ENCODE results near the gene NPY5R. TPM values are rescaled to one million over a fixed set of nuclear protein-coding genes. Genes with fewer than 3 reads are reported as not detected.

Gene NPY5R
- polyA plus RNA-seq (ENCODE audit: insufficient read length), result not detected

DNA sequence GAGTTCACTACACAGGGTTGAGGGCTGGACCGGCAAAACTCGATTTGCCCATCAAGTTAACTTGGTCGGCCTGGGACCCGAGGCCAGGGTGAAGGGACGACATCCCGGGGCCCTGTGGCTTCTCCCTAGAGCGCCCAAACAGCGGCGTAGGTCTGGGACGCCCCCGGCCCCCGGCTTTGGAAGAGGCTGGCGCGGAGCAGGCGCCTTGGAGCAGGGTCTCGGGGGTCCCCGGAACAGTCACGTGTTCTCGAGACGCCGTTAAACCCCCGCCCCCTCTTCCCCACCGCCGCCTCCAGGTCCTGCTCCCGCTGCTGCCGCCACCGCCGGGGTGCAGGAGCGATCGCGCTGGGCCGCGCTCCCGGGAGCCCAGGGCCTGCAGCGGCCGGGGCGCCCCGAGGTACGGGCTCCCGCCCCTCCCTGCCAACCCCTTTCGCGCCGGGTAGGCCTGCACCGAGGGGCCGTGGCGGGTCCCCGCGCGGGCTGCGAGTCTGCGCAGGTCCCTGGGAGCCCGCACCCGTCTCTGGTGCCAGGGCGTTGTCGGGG is at the start of gene NPY5R:
TSS of gene NPY5R (plus strand) at position 289 of the 543 bp plus-strand sequence. CDS start 6,382 bp downstream, outside the sequence.
- no peak for DNase-seq

DNA sequence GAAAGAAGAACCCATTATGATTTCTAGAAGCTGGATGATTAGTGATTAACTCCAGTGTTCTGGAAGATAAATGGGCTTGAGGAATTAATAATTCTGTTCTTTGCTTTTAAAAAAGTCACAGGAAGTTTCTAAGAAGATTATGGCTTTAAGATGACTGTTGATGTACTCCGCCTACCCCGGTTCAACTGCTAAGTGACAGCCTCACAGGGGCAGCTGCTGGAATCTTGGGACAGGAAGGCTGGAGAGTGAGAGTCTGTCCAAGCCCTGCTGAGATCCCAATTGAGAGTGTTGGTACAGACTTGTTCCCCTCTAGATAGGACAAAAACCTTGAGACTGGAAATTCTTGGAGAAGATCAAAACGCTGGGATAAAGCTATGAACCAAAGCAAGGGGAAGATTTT is 48.6 kb upstream of the NPY5R start:
- DNase-seq, result no peak

DNA sequence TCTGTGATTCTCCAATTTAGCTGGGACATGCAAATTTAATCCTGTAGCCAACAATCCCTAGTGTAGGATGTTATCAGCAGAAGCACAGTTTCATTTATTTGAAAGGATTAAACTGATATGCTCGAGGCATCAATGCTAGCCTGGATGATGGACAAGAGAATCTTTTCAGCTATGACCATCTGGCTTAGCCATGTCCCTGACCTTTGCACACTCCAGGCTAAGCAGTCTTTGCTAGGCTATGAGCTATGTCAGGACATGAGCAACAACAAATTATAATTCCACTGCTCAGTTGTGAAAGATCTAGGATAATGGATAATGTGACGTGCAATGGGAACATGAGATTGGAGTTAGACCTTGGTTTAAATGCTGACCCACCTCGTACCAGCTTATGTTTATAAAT is 43.2 kb upstream of the NPY5R start:
- DNase-seq, result no peak

DNA sequence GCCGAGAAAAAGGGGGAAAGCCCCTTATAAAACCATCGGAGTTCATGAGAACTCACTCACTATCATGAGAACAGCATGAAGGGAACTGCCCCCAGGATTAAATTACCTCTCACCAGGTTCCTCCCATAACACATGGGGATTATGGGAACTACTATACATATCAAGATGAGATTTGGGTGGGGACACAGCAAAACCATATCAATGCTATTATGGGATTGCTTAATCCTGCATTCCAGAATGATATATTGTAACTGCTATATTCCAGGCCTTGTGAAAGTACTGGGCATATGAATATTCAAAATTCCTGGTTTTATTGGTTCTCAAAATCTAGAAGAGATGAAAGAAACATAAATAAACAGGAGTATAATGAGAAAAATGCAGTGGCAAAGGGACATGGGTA is 40.6 kb upstream of the NPY5R start:
- no peak for DNase-seq

DNA sequence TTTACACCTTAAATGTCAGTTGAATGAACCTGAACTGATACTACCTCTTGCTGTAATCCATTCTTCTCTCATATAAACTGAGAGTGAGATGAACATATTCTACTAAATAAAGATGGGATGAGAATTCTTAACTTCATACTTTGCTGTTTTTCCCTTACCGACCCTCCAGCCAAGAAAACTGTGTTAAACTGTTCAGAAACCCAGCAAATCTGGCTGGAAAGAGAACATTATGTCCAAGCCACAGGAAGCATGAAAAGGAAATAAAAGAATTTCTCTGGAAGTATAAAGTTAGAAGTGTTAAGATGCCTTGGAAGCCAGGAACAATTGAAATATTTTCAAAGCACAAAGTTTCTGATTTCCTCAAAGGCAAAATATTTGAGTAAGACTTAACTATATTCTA is 34.2 kb upstream of the NPY5R start:
- DNase-seq, result peak; percentile 13

DNA sequence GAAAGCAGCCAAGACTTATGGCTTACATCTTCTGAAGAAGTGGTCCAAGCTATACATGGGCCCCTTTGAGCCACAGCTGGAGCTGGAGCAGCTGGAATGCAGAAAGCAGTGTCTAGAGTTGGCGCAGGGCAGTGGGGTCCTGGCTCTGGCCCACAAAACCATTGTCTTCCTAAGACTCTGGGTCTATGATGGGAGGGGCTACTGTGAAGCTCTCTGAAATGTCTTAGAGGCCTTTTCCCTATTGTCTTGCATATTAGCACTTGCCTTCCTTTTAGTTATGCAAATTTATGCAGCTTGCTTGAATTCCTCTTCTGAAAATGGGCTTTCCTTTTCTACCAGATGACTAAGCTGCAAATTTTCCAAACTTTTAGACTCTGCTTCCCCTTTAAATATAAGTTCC is 26.6 kb upstream of the NPY5R start:
- DNase-seq, result no peak

DNA sequence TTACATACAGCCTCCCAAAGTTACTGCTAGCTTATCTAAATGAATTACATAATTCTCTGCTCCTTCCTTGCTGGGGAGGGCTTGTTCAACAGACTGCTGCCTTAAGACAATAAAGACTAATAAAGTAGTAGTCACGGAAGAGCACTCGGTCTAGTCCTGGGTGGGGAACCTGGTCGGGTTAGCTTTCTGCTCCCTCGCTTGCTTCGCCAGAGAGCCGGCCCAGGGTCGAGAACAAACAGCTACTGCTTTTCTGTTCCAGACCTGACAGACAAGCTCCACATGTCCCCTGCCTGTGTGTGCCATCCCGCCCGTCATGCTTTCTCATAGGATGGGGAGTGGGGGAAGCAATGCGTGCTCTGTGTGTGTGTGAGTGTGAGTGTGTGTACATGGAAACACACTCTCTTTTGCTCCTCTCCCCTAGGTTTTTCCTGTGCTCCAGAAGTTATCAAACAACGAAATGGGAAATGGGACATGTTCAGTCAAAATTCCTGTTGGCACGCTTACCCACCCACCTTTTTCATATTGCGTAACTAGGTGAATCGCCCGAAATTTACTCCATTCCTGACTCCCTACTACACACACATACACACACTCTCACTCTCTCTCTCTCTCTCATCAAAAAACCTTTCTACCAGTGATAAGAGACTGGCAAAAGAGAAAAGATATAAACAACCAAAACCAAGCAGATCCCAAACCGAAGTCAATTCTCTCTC is 12.6 kb upstream of the NPY5R start:
- DNase-seq, result no peak

DNA sequence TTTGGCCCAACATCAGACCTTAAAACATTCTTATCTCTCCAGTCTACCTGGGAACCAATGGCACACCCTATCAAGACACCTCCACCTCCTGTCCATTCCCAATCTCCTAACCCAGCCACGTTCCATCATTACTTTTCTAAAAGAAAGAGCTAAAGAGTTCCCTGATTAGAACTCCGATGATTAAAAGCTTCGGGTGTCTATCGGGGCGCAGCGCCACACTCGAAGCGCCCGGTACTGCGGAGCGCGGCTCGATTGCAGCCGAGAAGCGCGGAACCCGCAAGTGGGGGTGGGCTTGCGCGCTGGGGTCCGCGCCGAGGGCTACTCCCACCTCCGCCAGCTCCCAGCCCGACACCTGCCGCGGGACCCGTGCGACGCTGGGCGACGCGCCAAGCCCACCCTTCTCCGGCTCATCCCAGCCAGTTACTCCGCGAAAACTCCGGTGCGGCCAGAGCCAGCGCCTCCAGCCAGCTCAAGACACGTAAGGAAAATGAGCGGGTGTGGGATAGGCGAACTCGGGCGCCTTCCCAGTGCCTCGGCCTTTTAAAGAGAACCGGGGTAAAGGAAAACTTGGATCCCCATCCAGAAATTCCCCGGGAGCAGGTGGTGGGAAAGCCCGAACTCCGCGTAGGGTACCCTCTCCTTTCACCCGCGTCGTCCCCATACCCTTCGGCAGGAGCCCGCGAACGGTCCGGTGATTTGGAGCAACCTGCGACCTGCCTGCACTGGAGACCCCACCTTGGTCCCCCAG is 11.9 kb upstream of the NPY5R start:
- no peak for DNase-seq

DNA sequence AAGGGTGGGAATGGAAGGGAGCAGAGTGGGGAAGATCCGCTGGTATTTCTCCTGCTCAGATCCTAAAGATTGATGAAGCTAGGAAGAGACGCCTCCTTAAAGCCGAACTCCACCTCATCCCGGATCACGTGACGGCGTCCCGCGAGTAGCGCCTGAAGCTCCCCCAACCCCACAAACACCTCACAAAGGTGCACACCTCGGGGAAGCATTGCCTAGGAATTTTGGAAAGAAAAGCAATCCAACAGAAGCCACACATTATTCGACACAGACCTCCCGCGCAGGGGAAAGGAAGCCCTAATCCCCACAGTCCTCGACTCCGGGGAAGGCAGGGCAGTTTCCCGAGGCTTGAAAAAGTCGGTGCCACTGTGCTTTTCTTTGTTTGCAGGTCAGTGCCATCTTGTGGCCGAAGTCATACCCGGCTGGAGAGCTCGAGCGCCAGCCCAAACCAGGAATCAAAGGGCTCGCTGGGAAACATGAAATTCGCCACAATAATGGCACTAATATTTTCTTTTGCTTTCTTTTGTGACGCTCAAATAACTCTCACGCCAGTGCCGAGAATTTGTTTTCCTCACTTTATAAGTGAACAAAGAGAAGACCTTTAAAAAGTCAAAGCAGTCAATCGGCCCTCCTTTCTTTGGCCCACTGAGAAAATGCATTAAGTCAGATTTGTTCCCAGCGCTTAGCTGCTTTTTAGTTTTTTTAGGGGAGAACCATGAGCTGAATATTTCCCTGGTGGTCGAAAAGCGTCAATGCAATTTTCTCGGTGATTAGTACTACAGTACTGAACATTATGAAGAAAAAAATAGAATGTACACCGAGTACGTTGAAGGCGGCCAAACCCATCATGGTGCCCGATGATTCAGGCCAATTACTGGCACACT is 10.9 kb upstream of the NPY5R start, which contains the start of gene NPY1R:
TSS of gene NPY1R (minus strand) at position 71 of the 881 bp plus-strand sequence. CDS start 6,042 bp downstream, outside the sequence.
- DNase-seq, result peak; percentile 80

DNA sequence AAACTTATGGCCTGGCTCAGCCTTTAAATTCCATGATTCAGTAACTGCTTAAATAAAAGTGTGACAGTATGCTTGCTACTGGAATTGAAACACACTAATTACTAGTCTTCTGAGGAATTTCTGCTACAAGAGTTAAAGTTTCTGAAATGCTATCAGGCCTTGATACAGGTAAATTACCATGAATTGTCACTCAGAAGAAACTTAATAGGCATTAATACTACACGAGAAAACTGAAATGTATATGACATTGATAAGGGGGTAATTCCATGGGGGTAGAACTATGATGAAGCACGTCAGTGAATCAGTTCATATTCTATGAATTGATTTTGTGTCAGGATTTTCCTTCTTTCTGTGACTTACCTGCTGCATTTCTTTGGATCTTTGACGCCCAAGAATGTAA is 8.3 kb upstream of the NPY5R start:
- no peak for DNase-seq

DNA sequence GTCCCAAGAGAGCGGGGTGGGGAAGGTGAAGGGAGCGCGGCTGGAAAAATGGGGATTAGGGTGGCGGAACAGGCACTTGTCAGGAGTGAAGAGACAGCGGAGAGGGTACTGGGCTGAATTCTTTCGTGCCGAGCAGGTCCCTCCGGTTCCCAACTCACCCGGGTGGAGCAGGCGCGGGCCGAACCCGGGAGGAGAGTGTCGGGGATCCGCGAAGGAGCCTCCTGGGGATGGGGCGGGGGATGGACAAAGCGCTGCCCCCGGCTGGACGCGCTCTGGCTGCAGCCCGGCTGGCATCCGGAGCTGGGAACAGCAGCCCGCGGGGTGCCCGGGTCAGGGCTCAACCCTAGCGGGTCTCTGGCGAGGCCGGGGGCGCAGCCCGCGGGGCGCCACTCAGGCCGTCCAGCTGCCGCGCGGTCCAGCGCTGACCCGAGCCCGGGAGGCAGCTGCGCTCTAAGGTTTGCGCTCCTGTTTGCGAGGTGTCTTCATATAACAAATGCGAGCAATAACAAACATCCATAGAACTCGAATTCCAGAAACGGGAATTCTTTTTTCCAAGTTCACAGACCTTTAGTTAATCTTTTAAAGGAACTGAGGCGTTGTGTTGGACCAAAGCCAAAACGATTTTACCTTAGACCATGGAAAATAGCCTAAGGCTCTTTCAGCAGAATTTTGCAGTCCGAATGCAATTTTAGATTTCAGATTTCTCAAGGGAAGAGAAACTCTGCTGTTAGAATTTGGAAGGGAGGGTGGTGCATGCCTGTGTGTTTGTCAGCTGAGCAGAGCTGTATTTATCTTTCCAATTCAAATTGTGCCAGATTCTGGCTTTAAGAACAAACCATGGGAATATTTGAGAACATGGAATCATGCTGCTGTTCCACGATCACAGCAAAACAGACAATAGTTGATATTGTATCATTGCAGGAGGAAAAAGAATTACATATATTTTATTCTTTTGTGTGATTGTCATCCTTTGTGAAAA is 744 bp downstream of the NPY5R start:
- DNase-seq, result no peak

DNA sequence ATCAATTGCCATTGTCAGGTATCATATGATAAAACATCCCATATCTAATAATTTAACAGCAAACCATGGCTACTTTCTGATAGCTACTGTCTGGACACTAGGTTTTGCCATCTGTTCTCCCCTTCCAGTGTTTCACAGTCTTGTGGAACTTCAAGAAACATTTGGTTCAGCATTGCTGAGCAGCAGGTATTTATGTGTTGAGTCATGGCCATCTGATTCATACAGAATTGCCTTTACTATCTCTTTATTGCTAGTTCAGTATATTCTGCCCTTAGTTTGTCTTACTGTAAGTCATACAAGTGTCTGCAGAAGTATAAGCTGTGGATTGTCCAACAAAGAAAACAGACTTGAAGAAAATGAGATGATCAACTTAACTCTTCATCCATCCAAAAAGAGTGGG is 7.0 kb downstream of the NPY5R start:
- no peak for DNase-seq

DNA sequence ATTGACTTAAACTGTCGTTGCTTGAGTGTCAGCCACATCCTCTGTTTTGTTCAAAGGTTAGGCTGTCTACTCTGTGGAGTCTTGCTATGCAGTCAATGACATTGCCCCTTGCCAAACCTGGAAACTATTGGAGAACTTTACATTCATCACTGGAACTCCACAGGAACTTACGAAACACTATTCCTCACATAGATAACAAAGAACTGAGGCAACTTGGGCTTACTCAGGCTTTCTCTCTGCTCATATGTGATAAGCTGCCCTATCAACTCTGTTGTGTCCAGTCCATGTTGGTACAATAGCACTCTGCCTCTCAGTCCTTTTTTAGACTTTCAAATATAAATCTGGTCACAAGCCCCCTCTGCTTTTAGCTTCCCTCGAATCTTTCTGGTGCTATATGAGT is 9.4 kb downstream of the NPY5R start:
- no peak for DNase-seq

DNA sequence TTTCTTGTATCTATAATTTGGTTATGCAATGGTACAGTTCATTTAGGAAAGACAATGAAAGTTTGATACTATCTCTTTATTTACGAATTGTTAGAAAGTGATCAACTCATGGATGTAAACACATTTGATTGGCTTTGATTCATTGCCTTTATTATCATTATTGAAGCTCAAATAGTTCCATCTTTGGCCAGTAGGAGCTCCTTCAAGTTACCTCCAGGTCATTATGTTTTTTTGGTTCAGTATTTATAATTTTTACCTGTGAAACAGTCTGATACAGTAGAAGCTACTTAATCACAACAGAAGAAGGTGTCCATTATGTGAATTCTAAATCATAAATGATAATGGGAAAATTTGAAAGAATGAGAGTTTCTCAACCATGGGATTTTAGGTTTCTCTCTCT is 12.4 kb downstream of the NPY5R start:
- no peak for DNase-seq

DNA sequence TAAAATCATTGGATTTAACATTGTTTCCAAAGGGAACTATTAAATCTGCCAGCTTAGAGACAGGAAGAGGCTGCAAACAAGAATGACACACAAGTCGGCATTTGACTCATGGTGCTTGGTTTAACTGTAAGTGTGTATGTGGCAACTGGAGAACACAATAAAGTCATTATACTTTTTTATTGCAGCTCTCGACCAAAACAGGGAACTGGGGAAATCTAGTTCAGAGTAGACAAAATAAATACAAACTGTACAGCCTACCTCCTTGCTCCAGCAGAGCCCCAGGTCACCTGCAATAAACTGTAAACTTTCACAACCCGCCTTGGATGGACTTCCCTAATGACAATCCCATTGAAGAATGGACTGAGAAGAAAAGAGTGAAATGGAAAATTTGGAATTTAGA is 24.0 kb downstream of the NPY5R start:
- DNase-seq, result no peak

DNA sequence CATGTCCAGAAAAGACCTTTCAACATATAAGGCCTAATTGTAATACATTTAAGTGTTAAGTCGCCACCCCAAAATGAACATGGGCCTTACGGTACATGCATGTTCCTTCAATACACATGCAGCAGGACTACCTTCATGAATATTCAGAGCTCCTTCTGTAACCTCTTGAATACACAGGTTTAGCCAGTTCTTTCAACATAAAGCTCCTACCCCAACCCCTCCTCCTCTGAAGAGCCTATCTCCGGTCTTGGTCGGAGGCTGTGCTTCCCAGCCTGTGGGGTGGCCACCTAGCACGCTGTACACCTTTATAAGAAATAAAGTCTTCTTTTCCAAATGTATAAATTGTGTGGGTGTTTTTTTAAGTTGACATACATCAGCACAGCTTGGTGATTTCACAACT is 28.3 kb downstream of the NPY5R start:
- DNase-seq, result no peak

DNA sequence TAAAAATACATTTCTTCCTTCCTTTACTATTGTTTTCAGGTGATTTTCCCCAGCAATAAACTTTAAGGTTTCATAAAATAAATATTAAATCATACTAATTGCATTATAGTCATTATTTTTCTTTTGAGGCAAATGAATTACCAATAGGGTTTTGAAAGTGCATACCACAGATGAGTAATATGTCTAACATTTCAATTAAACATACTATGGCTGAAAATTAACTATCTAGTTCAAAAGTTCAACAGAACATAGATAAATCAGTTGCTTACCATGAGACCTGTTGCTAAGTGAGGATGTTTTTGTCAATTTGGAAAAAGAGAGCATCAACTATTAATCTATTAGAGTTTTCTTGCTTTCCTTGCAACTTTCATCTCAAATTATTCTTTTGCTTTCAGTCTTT is 35.0 kb downstream of the NPY5R start:
- DNase-seq, result no peak

DNA sequence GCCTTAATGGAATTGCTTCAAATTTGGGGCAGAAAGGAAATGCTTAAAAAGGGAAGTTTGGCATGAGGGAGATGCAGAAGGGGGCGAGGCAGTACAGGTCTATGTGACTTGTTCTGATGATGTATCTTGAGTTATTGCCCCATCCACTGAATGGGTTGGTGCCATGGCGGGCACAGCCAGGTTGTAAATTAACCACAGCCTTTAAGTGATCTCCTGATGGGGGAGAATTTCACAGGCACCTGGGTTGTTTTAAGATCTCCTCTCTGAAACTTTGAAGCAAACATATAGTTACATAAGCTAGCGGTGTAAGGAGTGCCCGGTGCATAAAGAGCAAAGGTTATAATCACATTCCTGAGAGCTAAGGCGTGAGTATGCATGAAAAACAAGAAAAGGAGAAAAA is 37.0 kb downstream of the NPY5R start:
- no peak for DNase-seq

DNA sequence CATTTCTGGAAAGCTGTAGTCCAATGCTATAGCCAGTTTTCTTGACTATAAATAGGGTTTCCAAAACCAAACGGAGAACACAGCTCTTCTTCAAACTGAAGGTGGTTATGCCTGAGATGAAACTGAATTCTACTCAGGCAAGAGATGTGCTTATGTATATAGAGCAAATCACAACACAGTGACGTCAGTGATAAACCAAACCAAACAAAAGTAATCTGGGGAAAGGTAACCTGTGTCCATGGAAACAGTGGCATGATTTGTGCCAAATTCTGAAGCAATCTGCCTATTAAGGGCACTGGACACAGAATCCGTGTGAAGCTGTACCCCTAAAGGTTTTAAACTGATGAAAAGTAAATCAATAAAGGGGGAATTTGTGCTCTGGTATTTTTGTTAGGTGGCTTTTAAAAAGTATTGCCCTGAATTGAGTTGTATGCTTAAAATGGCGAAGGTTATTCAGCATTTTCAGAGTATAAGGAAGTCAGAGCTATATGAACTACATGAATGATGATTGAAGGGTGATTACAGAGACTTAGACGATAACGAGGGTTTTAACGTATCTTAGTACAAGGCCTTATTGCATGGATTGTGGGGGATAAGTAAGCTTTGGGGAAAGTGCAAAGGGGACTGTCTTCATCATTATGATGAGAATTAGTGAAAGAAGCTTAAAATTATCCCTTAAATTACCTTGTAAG is 38.6 kb downstream of the NPY5R start:
- no peak for DNase-seq

DNA sequence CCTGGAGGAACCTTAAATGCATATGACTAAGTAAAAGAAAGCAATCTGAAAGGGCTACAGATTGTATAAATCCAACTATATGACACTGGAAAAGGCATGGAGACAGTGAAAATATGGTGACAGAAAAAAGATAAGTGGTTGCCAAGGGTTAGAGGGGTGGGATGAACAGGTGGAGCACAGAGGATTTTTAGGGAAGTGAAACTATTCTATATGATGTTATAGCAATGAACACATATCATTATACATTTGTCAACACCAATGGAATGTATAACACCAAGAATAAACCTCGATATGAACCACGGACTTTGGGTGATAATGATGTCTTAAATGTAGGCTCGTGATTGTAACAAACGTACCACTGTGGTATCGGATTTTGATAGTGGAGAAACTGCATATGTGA is 40.7 kb downstream of the NPY5R start:
- no peak for DNase-seq

DNA sequence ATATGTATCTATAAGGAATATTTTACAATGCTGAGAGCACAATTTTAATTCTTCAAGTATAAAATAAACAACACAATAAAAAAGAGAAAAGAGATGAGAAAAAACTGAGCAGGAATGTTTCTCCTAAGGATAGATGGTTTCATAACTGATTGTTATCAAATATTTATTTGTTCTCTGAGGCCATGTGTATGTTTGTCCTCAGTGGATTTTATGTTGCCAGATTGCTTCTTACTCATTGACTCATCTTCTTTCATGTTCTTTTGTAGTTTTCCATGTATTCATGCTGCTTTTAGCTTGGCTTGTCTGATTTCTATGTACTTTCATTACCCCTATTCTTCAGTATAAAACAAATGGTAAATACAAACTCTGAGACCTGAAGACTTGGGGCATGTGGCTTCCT is 41.2 kb downstream of the NPY5R start:
- no peak for DNase-seq

Data from hindlimb muscle (tissue), 1 donor.